ENCODE results near the gene RNF157.
"Not testable (repeated sequence)": the region's sequence is repeated elsewhere in the genome, so short reads cannot be mapped to it uniquely, and the experiment has no call there.

Gene RNF157

GRCh38 chr17:76196675-76197074 lies 43.6 kb downstream of the RNF157 start:
- no peak for FAIRE-seq
- no peak for DNase-seq (ENCODE audit: insufficient read length, low spot score)

- FAIRE-seq = peak; percentile 16
- DNase-seq (ENCODE audit: insufficient read length, low spot score) = no peak
Measured at GRCh38 chr17:76195281-76196096, 44.8 kb downstream of the RNF157 start.

DNA sequence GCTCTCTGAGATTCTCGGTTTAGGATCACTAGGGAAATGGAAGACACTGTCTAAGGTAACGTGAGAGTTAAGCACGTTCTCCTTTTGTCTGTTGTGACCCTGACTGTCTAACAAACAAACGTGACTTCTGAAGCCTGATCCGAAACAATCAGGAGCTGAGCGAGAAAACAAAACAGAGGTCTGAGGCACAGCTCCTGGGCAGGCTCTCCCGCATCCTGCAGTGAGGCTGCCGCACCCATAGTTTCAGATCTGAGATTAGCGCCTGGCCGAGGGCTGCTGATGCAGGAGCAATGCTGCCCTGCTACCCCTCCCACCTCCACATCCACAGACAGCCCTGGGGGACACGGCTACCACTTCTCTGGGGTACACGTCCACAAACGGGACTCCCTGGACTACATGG lies 46.7 kb downstream of the RNF157 start:
- DNase-seq (ENCODE audit: insufficient read length, low spot score) (no peak), FAIRE-seq (no peak)

- no peak for DNase-seq (ENCODE audit: insufficient read length, low spot score)
- FAIRE-seq = no peak
Measured at GRCh38 chr17:76191896-76192295, 48.4 kb downstream of the RNF157 start.

DNA sequence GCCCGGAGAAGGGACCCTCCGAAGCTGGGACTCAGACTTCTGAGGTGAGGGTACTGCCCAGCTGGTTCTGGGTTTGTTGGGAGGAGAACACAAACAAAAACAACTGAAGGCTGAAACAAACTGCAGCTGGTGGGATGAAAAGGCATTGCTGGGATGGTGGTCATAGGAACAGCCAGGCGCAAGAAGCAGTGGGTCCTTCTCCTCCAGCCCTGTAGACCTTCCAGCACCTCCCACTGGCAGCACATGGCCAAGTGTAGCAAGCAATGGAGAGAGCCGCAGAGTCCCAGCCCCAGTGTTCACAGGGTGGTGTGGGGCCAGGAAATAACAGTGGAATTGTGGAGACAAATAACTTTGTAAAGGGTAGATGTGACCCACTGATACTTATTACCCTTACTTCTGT lies 50.6 kb downstream of the RNF157 start:
- FAIRE-seq = no peak
- DNase-seq (ENCODE audit: insufficient read length, low spot score) = no peak

DNA sequence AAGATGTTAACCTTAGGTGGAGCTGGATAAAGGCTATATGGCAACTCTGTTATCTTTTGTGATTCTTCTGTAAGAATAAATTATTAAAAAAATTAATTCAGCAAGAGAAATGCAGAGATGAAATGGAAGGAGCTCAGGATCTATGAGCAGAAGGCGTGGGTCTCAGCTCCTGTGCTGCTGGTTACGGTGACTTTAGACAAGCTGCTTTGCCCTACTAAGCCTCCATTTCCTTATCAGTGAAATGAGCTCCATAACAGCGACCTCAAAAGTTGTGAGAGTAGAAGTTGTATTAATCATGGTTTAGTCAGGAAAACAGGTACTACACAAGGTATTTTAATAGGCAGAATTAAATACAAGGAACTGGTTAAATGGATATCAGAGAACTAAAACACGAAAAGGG lies 51.0 kb downstream of the RNF157 start:
- no peak for DNase-seq (ENCODE audit: insufficient read length, low spot score)
- no peak for FAIRE-seq

DNA sequence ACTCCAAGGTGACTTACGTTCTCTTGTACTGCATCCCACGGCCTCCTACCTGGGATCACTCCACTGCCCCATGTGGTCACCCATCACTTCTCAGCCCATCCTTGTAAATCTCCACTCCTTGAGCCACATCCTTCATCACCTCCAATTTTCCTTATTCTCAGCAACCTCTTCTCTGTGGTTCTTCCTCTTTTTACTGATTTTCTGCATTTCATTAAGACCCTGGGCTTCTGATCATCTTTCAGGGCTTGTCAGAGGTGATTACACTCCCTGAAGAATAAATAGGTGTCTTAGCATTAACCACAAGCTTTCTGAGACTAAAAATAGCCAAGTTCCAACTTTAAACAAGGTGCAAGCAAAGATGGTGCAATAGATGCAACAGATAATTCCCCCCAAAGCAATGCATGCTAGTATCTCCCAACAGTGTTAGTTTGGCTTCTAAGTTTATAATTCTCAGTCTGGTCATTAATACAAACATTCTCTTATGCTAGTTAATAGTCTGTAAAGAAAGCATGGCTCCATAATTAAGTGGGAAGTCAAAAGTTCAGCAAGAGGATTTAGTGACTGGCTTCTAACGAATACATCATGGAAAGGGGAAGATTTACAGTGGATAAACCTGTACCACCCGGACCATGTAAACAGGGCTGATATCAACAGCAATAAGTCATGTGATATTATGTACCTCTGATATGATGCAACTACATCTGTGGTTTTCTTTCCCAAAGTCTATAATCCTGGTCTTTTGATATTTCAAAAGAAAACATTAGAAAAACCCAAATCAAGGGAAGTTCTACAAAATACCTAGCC lies 51.9 kb downstream of the RNF157 start:
- DNase-seq (ENCODE audit: insufficient read length, low spot score) (no peak), FAIRE-seq (peak; percentile 62)

- not testable (repeated sequence) for FAIRE-seq; DNase-seq (ENCODE audit: insufficient read length, low spot score)
Measured at GRCh38 chr17:76186774-76187173, 53.5 kb downstream of the RNF157 start.

- DNase-seq (ENCODE audit: insufficient read length, low spot score) = no peak
- no peak for FAIRE-seq
Measured at GRCh38 chr17:76184290-76184689, 56.0 kb downstream of the RNF157 start.

- FAIRE-seq (peak; percentile 95), DNase-seq (ENCODE audit: insufficient read length, low spot score) (peak; percentile 95)
Measured at GRCh38 chr17:76182016-76182764, 58.1 kb downstream of the RNF157 start.

DNA sequence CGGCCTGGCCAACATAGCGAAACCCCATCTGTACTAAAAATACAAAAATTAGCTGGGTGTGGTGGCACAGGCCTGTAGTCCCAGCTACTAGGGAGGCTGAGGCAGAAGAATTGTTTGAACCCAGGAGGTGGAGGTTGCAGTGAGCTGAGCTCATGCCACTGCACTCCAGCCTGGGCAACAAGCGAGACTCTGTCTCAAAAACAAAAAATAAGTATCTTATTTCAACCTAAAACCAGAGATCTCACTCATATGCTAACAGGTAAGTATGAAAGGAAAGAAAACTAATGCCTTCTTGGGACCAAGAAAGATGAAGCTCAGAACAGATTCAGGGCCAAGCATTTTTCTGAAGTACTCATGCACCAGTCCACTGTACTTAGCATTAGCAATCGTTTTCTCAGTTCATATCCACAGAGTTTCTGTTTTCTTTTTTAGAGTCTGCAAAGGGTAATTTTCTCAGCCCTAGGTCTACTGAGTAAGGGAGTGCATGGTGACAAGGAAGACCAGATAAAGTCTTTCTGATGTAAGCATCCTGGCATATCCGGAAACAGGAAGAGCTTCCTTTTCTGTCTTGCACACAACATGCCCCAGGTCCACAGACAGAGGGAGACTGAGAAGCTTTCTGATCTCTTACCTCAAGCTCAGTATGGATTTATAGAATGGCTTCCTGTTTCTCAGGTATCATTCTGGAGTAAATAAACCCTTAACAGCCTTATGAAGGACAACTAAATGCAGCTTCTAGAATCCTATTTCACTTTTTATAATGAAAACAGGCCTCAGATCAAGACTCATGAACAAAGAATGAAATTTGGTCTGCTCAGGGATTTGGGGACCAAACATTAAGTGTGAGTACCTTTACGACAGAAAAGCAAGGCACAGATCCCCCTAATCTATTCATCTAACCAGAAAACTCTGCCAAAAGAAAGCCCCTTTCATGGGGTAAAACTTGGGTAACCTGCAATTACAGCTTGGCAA lies 60.5 kb downstream of the RNF157 start:
- no peak for FAIRE-seq
- no peak for DNase-seq (ENCODE audit: insufficient read length, low spot score)

- peak; percentile 9 for FAIRE-seq
Measured at GRCh38 chr17:76178124-76178523, 62.2 kb downstream of the RNF157 start.

DNA sequence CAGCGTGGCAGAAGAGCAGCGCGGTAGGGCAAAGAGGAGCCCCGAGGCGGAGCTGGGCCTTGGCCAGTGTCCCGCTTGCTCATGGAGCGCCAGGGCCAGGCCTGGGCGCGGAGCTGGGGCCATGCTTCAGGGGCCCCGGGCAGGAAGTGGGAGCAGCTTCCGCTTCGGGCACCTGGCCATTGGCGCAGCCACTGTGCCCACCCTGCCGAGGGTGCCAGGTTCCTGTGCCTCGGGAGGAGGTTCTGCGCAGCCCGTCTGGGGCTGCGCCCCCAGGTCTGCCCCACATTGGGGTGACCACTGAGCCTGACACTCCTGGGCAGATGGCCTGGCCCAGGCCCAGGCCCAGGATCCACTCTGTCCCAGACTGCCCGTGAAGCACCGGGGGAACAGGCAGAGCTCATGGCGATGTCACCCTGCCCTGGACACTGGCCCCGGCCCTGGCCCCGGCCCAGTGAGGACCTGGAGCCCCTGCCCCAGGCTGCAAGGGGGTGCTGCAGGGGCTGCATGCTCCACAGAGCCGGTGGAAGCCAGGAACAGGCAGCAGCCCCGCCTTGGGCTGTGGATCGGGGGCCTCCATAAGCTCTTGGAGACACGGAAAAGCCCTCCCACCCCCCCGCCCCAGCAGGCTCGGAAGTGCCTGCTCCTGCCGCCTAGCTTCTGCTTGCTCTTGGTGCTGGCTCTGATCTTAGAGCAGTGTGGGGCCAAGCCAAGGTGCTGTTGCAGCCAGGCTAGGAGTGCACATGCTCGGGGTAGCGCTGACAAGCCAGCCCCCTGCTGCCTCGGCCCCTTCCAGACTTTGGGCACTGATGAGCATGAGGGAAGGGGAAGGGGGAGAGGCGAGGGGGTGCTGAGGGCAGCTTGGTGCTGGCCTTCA lies 63.4 kb downstream of the RNF157 start:
- FAIRE-seq = peak; percentile 9
- no peak for DNase-seq (ENCODE audit: insufficient read length, low spot score)

More at GRCh38 chr17:76178124-76178523, 62.2 kb downstream of the RNF157 start:
- DNase-seq (ENCODE audit: insufficient read length, low spot score) = no peak

DNA sequence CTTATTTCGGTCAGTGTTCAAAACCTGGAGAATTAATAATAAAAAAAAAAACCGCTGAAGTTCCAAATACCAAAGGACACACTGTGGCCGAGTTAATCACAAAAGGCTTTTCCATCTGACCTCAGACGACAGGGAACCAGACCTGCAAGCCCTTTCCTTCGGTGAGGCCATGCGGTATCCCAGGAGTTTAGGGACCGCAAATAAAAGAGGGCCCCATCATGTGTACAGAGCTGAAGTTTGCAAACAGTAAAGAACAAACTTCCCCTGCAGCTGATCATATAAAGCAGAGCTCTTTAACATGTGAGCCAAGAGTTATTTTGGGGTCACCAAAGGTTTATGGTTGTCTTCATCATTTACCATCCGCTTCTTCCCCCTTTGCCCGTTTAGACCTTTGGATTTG lies 66.3 kb downstream of the RNF157 start:
- FAIRE-seq (no peak), DNase-seq (ENCODE audit: insufficient read length, low spot score) (no peak)

GRCh38 chr17:76173474-76173873 lies 66.8 kb downstream of the RNF157 start:
- no peak for DNase-seq (ENCODE audit: insufficient read length, low spot score)
- no peak for FAIRE-seq

DNA sequence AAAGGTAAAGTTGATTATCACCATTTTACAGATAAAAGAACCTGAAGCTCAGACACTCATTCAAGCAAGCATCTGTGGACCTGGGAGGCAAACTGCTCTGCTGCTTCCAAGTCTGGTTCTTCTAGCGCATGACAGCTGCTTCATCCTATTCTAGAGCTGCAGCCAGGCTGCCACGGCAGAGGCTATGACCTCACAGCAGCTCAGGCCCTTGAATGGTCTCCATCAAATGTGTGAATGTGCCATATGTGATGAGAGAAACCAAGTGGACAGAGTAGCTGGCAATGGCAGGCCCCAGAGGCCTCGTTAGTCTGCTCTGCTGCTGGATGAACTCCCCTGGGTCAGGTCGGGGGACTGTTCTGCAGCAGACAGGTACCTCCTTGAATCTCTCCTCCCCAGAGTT lies 68.6 kb downstream of the RNF157 start:
- FAIRE-seq = no peak
- no peak for DNase-seq (ENCODE audit: insufficient read length, low spot score)

DNA sequence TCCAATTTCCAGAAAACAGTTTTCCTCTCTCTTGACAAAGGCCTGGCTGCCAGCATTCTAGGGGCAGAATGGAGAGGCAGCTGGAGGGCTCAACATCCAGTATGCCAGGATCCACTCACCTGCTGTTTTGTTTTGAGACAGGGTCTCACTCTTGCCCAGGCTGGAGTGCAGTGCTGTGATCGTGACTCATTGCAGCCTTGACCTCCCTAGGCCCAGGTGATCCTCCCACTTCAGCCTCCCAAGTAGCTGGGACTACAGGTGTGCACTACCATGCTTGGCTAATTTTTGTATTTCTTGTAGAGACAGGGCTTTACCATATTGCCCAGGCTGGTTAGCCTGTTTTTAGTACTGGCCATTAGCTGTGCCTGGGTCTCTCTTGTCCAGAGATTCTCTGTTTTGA lies 70.2 kb downstream of the RNF157 start:
- DNase-seq (ENCODE audit: insufficient read length, low spot score) (no peak), FAIRE-seq (no peak)

DNA sequence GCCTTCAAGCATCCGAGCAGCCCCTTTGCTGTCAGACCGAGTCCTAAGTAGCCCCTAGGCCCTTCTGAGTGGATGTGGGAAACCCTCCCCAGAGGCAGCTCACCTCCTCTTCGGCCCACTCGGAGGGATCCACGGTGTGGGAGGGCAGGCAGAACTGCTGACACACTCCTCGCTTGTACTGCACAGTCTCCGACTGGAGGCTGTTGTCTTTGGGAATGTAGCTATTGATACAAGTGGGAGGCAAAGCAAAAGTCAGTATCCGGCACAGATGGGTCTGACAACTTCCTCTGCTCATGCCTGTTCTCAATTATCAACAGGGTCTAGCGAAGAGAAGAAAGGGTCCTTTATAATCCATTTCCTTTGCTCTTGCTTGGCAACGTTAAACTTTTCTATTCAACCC lies 73.4 kb downstream of the RNF157 start:
- FAIRE-seq (no peak), DNase-seq (ENCODE audit: insufficient read length, low spot score) (no peak)

- no peak for FAIRE-seq
- DNase-seq (ENCODE audit: insufficient read length, low spot score) = no peak
Measured at GRCh38 chr17:76166168-76166567, 74.1 kb downstream of the RNF157 start.
